Esophagus squamous epithelium (tissue), 5 donors: ENCODE data around the gene SUDS3. TPM values are rescaled to one million over a fixed set of nuclear protein-coding genes. Genes with fewer than 3 reads are reported as not detected.
A peak's percentile ranks its signal among the peaks of the same experiment; 100 is the strongest.

ENCODE experiments used
- DNase-seq: peaks from one replicate; lab custom pipeline; 2025; lab: John Stamatoyannopoulos, UW
- H3K27ac ChIP-seq, 4 donors: fragments of 200-600 bp; sonication (generic); one replicate each; pipeline ENCODE4 v1.5.1; 2016 to 2019; ENCODE audit warnings: mild to moderate bottlenecking in 1 of 4
- H3K27me3 ChIP-seq, 4 donors: fragments of 200-600 bp; sonication (generic); 1 replicate in 3 of 4; 2 replicates in 1 of 4; pipeline versions ENCODE4 v1.5.1 to v1.6.0; 2017 to 2021; ENCODE audit warnings: antibody characterized with exemption in 1 of 4
- H3K36me3 ChIP-seq, 3 donors: fragments of 200-600 bp; sonication (generic); one replicate each; pipeline ENCODE4 v1.5.1; 2016 to 2019
- H3K4me1 ChIP-seq, 3 donors: fragments of 200-600 bp; sonication (generic); one replicate each; pipeline ENCODE4 v1.5.1; 2017 to 2019
- H3K4me3 ChIP-seq, 4 donors: fragments of 200-600 bp; sonication (generic); 1 replicate in 3 of 4; 2 replicates in 1 of 4; pipeline ENCODE4 v1.5.1; 2016 to 2019; ENCODE audit warnings: mild to moderate bottlenecking in 2 of 4, moderate library complexity in 1 of 4
- H3K9me3 ChIP-seq, 3 donors: fragments of 200-600 bp; sonication (generic); one replicate each; pipeline ENCODE4 v1.5.1; 2016 to 2019
- POLR2A ChIP-seq, 4 donors: fragments of 450-650 bp; IDR thresholded peaks; one replicate each; pipeline ENCODE4 v1.6.1; 2017; ENCODE audit warnings: antibody characterized with exemption in 4 of 4, mild to moderate bottlenecking in 4 of 4, moderate library complexity in 3 of 4
- WGBS, 2 donors: methylation state at CpG; one replicate each; pipeline ENCODE4 v1.1.5; 2018; 5-methylcytosine and 5-hydroxymethylcytosine counted together
- intact Hi-C: fragments of 100-400 bp; cut with DNase I; formaldehyde crosslinking; loops from one replicate; pipeline ENCODE4 v1.15.0; 2022
- total RNA-seq, 4 donors: library from RNA; depleted of rRNA; stranded (reverse); fragments of >200 nt; gene quantifications; one replicate each; pipeline ENCODE4 v1.1.0, GENCODE V29; 2016
- TF ChIP-seq, protein P1 (sequence below), 6 experiments: fragments of 450-650 bp in 4 of 6; fragments of 200-600 bp in 2 of 6; sonication (generic) in 2 of 6; IDR thresholded peaks; one replicate each; pipeline ENCODE4 v1.5.1; 2016 to 2019; ENCODE audit warnings: antibody characterized with exemption in 6 of 6, mild to moderate bottlenecking in 4 of 6, moderate library complexity in 4 of 6
- donor health status: DM: yes; HTN: yes; CAD: no.

SUDS3 gene
- total RNA-seq, 4 donors from 2014 or later = 43.3 to 55.0 (median 44.8) TPM

DNA sequence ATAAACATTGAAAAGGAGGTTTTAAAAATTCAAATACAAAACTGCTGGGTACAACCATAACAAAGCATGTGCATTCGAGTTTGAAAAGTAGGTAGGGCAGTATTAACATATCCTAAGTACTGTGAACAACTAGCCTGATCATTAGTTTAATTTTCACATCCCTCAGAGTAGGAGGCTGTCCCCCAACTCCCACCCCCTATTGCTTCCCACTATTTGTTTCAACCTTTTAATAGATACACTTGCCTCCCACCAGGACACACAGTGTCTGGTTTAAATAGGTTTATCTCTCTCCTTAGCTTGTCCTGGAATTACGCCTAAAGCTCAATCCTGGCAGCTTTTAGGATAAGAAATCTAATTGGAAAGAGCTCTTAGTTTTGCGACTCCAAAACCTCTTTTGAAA lies 5.8 kb upstream of the SUDS3 start:
- no peak for TF ChIP-seq POLR2A (IDR thresholded peaks at IDR 0.05)
- TF ChIP-seq, protein P1, sequence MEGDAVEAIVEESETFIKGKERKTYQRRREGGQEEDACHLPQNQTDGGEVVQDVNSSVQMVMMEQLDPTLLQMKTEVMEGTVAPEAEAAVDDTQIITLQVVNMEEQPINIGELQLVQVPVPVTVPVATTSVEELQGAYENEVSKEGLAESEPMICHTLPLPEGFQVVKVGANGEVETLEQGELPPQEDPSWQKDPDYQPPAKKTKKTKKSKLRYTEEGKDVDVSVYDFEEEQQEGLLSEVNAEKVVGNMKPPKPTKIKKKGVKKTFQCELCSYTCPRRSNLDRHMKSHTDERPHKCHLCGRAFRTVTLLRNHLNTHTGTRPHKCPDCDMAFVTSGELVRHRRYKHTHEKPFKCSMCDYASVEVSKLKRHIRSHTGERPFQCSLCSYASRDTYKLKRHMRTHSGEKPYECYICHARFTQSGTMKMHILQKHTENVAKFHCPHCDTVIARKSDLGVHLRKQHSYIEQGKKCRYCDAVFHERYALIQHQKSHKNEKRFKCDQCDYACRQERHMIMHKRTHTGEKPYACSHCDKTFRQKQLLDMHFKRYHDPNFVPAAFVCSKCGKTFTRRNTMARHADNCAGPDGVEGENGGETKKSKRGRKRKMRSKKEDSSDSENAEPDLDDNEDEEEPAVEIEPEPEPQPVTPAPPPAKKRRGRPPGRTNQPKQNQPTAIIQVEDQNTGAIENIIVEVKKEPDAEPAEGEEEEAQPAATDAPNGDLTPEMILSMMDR (IDR thresholded peaks at IDR 0.05) = no peak
- peaks cover 4 to 47% (median 16%) of the 10 kb centered on the region in 3 donors for H3K4me1 ChIP-seq
- no peaks in the 10 kb centered on the region for H3K27me3 ChIP-seq
- no peak for DNase-seq
- no peak overlapping the region for H3K27ac ChIP-seq
- 19 to 40% methylated on average over 3 of the region's 3 CpGs for WGBS, 2 donors
- no peaks in the 10 kb centered on the region for H3K9me3 ChIP-seq
- no peaks in the 10 kb centered on the region for H3K36me3 ChIP-seq
- intact Hi-C loops = no loop called here
- peak overlapping the region in 3 of 4 donors; percentile 91 to 93 (median 91) for H3K4me3 ChIP-seq

- H3K27me3 ChIP-seq = no peaks in the 10 kb centered on the region
- no peaks in the 10 kb centered on the region for H3K36me3 ChIP-seq
- H3K4me3 ChIP-seq = peak overlapping the region; percentile 91 to 95 (median 92)
- TF ChIP-seq, protein P1 (IDR thresholded peaks at IDR 0.05) = no peak
- no peak for TF ChIP-seq POLR2A (IDR thresholded peaks at IDR 0.05)
- WGBS, 2 donors = 1 to 4% methylated on average over 28 to 36 of the region's 60 CpGs
- intact Hi-C loops = no loop called here
- H3K4me1 ChIP-seq = peaks cover 4 to 52% (median 19%) of the 10 kb centered on the region in 3 donors
- no peak for DNase-seq
- H3K9me3 ChIP-seq = no peaks in the 10 kb centered on the region
- peak overlapping the region; percentile 11 to 94 (median 90) for H3K27ac ChIP-seq
Observed at GRCh38 chr12:118371321-118372282, 4.8 kb upstream of the SUDS3 start.

GRCh38 chr12:118372541-118373495 lies 3.5 kb upstream of the SUDS3 start, which contains the start of gene TAOK3:
TAOK3 (minus strand) TSS chr12:118372907; CDS start chr12:118255567, 117,340 bp downstream.
- intact Hi-C loops = no loop called here
- peak within 1 kb of the TSS; percentile 91 to 95 (median 92) for H3K4me3 ChIP-seq
- no peaks in the 10 kb centered on the region for H3K36me3 ChIP-seq
- H3K9me3 ChIP-seq = no peaks in the 10 kb centered on the region
- H3K4me1 ChIP-seq = peaks cover 14 to 63% (median 21%) of the 10 kb centered on the region in 3 donors
- H3K27ac ChIP-seq = peak within 1 kb of the TSS; percentile 86 to 97 (median 92)
- TF ChIP-seq POLR2A (IDR thresholded peaks at IDR 0.05) = peak in 3 of 4 donors; percentile 42 to 85 (median 78)
- TF ChIP-seq, protein P1 (IDR thresholded peaks at IDR 0.05) = no peak
- 0 to 7% methylated on average over 10 to 12 of the region's 75 CpGs for WGBS, 2 donors
- H3K27me3 ChIP-seq = no peaks in the 10 kb centered on the region
- DNase-seq = peak; percentile 99

DNA sequence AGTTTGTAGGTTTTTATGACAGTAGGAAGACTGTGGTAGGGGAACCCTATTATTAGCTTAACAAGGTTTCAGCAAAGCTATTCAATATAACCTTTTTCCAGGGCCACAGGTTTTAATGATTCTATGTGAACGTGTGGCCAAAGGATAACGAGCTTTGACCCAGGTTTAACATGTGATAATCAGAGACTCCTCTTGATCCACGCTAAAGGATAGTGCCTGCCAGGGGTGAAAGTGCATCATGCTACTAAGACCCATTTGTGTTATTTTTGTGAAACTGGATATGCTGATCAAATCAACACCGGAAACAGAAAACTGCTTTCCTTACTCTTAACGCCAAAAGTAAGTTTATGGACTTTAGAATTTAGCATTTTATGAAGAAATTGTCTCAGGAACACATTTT lies 2.7 kb upstream of the SUDS3 start:
- no peaks in the 10 kb centered on the region for H3K27me3 ChIP-seq
- DNase-seq = no peak
- WGBS, 2 donors = 56 to 60% methylated on average over 5 of the region's 5 CpGs
- H3K4me1 ChIP-seq = peaks cover 14 to 71% (median 27%) of the 10 kb centered on the region in 3 donors
- H3K36me3 ChIP-seq = peaks cover 0 to 1% (median 0%) of the 10 kb centered on the region in 3 donors
- TF ChIP-seq, protein P1 (IDR thresholded peaks at IDR 0.05) = no peak
- intact Hi-C loops = no loop called here
- peak overlapping the region; percentile 91 to 95 (median 92) for H3K4me3 ChIP-seq
- H3K27ac ChIP-seq = peak overlapping the region; percentile 85 to 97 (median 92)
- H3K9me3 ChIP-seq = no peaks in the 10 kb centered on the region
